GM19351 (cell line): Measurements from ENCODE around the gene BSND.

Experiments
- ATAC-seq: cut with Tn5 transposase; IDR thresholded peaks from one replicate; pipeline ENCODE4 v1.9.1; 2021; ENCODE audit warnings: mild to moderate bottlenecking, moderate library complexity; ENCODE audit not compliant: unreplicated experiment

BSND gene

GRCh38 chr1:55045430-55045829 lies 46.7 kb downstream of the BSND start:
- no peak for ATAC-seq

DNA sequence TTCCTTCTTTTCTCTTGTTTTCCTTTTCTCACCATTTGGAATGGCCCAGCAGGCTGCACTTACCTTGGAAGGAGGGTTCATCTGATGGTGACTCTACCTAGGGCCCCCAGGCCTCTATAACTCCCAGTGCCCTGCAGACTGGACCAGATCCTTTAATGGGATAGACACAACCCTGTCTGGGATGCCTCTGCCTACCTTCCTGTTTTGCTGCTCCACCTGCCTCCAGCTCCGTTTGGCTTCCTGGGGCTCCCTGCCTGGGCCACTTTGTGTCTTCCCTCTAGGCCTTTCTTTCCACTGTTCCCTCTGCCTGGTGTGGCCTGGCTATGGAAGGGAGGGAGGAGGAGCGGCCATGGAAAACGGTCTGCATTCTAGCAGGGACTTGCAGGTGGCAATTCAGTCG lies 48.1 kb downstream of the BSND start:
- ATAC-seq = no peak

- no peak for ATAC-seq
Observed at GRCh38 chr1:55047611-55048010, 48.9 kb downstream of the BSND start.

DNA sequence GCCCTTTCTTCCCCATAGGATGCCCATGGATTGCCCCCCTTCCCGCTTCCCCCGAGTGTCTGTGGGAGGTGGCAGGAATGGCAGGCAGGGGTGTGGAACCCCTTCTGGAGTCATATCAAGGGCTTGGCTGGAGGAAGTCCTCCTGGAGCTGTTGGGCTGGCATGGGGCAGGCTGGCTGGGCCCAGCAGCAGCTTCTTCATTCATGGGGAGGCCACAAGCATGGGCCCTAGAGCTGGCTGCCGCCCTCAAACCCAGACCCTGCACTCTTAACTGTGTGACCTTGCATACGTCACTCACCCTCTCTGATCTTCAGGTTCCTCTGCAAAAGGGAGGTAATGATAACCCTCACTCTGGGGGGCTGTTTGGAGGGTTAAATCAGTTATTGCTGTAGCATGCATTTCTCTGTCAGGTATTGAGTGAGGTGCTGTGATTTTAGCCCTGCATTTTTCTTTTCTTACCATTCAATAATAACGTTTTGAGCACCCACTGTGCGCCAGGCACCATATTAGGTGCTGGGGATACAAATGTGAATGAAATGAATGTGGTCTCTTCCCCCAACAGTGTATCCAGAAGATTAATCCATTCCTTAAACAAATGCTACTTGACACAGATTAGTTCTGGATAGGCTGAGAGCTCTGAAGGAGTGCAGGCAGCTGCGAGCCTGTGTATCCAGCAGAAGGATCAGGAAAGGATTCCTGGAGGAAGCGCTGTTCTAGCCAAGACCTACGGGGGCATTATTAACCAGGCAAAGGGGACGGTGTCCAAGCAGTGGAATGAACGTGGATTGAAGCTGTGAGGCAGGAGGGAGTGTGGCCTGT lies 49.9 kb downstream of the BSND start:
- ATAC-seq = no peak

- ATAC-seq = no peak
Observed at GRCh38 chr1:55049271-55049913, 50.7 kb downstream of the BSND start.

DNA sequence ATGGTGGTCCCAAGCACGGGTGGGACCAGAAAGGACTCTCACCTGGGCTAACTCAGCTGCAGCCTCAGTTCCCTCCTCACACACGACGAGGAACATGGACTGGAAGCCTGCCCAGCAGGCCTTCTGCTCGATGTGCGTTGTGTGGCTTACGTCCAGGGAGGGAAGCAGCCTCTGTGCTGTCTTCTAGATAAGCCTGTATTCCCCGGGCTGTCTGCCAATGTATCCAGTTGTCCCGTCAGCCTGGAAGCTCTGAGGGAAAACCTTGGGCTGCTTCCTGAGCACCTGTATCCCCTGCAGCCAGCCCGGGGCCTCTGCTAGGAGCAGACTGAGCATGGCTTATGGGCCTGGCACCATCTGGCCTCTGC lies 51.2 kb downstream of the BSND start:
- no peak for ATAC-seq

DNA sequence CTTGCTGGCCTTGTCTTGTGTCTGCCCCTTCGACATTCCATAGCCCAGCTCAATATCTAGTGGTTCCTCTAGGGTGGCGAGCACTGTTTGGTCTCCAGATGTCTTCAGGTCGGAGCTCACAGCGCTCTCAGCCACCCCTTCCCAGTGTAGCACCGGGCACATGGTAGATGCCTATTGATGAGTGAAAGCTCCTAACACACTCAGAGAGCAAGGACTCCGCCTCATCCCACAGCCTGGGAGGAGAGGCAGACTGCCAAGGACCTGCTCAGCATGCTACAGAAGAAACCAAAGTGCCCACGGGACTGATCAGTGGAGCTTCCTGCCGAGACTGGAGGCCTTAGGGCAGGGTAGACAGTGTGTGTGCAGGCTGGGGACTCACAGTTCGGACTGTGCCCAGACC lies 51.5 kb downstream of the BSND start:
- no peak for ATAC-seq

DNA sequence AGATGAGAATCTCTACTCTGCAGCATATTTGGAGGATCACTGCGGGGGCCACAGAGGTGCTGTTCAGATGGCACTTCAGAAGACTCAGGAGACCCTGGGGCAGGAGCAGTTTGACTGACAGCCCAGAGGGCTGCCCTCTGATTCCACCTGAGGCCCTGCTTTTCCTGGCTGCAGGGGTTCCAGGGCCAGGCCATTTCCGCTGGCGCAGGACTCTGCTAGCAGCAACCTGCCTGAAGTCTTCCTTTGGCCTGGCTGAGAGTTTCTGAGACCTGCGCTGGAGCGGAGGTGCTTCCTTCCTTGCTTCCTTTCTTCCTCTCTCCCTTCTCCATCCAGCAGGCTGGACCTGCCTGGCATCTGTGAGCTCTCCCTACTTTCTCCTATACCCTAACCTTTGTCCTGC lies 52.4 kb downstream of the BSND start:
- no peak for ATAC-seq

- no peak for ATAC-seq
Observed at GRCh38 chr1:55051621-55052020, 52.9 kb downstream of the BSND start.

DNA sequence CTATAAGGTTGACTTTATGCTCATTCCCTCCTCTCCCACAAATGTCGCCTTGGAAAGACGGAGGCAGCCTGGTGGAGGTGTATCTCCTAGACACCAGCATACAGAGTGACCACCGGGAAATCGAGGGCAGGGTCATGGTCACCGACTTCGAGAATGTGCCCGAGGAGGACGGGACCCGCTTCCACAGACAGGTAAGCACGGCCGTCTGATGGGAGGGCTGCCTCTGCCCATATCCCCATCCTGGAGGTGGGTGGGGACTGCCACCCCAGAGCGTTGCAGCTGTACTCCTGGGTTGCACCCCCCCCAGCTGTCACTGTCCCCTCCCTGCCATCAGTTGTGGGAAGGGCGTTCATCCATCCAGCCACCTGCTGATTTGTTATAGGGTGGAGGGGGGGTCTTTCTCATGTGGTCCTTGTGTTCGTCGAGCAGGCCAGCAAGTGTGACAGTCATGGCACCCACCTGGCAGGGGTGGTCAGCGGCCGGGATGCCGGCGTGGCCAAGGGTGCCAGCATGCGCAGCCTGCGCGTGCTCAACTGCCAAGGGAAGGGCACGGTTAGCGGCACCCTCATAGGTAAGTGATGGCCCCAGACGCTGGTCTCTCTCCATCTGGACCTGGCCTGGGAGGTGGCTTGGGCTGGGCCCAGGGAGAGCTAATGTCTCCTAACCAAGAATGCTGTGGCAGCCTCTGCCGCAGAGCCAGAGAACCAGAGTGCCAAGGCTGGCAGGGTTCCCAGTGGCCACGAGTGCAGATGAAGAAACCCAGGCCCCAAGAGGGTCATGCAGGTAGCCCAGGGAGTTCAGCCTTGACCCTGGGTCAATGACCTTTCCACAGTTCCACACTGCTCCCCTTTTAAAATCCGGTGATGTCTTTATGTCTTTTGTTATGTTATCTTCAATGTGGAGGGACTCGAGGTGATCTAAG lies 53.7 kb downstream of the BSND start:
- no peak for ATAC-seq

GRCh38 chr1:55053265-55053954 lies 54.7 kb downstream of the BSND start:
- no peak for ATAC-seq

DNA sequence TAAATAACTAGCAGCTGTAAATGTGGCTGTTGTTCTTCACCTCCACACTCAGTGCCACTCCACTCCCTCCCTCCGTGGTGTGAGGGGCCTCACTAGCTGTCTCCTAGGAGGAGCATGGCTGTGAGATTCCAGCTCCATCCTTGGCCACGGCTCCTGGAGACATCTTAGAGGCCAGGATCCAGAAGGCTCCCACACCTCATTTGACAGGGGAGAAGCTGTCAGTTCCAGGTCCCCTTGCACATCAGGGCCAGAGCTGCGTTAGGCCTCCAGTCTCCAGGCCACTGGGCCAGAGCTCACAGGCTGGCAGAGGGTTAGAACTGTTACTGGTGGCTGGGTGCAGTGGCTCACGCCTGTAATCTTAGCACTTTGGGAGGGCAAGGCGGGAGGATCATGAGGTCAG lies 55.7 kb downstream of the BSND start:
- no peak for ATAC-seq

DNA sequence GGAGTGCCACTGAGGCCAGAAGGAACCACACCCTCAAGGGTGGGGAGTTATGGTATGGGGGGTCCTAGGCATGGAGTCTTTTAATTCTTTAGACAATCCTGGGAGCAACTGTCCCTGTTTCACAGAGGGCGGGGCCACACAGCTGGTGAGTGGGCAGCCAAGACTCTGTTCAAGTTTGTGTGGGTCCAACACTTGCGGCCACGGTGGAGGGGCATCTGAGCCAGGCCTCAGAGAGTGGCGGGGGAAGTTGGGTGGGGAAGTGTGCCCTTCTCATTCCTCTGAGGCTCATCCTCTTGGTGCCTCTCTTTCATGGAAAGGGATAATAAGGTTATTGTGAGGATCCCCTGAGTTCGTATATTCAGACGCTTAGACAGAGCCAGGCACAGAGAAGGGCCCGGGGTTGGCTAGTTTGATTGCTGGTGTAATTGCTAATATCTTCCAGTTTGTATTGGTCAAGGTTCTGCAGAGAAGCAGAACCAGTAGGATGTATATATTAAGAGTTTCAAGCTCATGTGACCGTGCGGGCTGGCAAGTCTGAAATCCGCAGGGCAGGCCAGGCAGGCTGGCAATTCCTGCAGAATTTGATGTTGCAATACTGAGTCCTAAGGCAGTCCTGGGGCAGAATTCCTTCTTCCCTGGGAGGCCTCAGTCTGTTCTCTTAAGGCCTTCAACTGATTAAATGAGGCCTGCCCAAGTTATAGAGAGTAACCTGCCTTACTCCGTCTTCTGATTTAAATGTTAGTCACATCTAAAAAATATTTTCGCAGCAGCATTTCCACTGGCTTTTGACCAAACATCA lies 56.5 kb downstream of the BSND start:
- ATAC-seq = no peak

GRCh38 chr1:55055951-55056631 lies 57.4 kb downstream of the BSND start:
- ATAC-seq = no peak

GRCh38 chr1:55056632-55056992 lies 57.9 kb downstream of the BSND start:
- ATAC-seq = no peak

DNA sequence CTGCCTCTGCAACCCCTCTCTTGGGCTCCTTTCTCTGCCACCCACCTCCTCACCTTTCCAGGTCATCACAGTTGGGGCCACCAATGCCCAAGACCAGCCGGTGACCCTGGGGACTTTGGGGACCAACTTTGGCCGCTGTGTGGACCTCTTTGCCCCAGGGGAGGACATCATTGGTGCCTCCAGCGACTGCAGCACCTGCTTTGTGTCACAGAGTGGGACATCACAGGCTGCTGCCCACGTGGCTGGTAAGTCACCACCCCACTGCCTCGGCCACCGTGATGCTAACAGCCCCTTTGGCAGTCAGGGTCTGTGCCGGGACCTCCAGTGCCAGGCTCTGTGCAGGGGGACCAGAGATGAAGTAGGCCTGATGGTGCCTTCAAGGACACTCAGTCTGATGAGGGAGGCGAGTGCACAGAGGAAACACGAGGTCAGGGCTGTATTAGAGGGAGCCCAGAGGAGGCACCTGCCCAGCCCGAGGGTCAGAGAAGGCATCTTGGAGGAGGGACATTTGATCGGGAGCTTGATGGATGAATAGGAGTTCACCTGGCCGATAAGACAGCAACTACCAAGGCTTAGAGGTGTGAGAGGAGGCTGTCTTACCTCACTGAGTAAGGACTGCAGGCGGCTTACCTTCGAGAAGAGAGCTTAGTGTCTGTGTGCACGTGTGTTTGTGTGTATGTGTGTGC lies 58.7 kb downstream of the BSND start:
- no peak for ATAC-seq

DNA sequence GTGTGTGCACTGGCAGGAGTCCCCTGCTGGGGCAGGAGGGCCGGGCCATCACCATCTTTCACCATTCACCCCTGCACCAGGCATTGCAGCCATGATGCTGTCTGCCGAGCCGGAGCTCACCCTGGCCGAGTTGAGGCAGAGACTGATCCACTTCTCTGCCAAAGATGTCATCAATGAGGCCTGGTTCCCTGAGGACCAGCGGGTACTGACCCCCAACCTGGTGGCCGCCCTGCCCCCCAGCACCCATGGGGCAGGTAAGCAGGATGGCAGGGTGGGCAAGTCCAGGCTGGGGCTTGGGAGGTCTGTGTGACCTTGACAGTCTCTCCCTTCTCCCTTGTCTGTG lies 59.2 kb downstream of the BSND start:
- ATAC-seq = no peak

DNA sequence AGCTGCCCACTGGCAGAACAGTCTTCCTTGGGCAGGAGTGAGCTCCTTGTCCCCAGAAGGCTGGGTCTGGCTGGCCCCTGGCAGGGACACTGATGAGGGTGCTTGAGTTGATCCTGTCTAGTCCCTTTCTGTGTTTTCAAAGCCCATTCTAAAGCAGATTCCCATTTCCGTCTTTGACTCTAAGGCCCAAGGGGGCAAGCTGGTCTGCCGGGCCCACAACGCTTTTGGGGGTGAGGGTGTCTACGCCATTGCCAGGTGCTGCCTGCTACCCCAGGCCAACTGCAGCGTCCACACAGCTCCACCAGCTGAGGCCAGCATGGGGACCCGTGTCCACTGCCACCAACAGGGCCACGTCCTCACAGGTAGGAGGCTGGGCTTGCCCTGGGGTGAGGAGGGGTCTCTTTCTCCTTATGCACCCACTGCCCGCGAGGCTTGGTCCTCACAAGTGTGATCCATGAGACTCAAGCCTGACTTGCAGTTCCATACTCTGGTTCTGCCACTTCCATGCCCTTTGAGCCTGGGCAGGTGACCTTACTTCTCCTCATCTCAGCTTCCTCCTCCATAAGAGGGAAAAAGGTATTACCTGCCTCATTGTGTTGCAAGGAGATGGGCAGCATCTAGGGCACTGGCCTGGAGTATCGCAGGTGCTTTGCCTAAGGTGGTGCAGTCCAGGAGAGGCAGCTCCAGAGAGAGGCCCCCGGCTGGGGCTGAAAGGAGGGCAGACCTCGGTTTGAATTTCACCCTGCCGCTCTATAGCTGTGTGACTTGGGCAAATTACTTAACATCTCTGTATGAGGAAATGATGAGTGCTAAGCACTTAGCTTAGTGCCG lies 60.8 kb downstream of the BSND start:
- no peak for ATAC-seq
